ENCODE measurements around the gene SAMSN1. TPM values are rescaled to one million over a fixed set of nuclear protein-coding genes. Genes with fewer than 3 reads are reported as not detected.

Gene SAMSN1
- total RNA-seq, 1 experiment from 2014 or later: 2.8 TPM

DNA sequence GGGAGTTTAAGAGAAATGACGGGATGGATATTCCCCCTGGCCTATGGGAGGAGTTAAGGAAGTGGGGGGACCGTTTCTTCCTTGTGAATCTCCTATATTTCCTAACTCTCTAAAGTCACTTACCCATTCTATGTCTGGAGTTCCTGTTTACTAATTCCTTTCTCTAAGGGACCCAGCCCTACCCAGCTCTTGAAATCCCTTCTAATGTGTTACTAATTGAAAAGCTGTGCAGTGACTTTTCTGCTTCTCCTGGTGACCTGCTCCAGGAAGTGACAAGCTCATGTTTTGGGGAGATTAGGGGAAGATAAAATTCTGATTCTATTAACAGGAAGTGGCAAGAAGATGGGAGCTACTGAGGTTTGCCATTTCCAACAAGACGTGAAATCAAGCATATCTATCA is 4.0 kb upstream of the SAMSN1 start:
- Histone ChIP-seq H2BK20ac (ENCODE audit: low read depth, low read length, poor library complexity, severe bottlenecking) (no peak overlapping the region), H3K23ac (ENCODE audit: insufficient read length, low read depth, low read length) (no peak overlapping the region), H3K14ac (ENCODE audit: insufficient read depth, low read length) (no peak overlapping the region), H3T11ph (ENCODE audit: low read length) (no peak overlapping the region), H3K27ac (ENCODE audit: insufficient read length, low read depth, low read length) (no peak overlapping the region), H3K23me2 (ENCODE audit: insufficient read length, low read depth, low read length, poor library complexity, severe bottlenecking) (no peaks in the 10 kb centered on the region), H2BK5ac (ENCODE audit: insufficient read length, low read length) (no peak overlapping the region), H2BK12ac (ENCODE audit: insufficient read length, low read depth, low read length) (no peak overlapping the region), H3K79me1 (ENCODE audit: insufficient read depth, low read depth, low read length, poor library complexity, severe bottlenecking) (no peaks in the 10 kb centered on the region), H3K56ac (ENCODE audit: insufficient read length, low read depth, low read length) (no peak overlapping the region), H3K4me2 (ENCODE audit: insufficient read depth, insufficient read length, low read length) (no peak overlapping the region), H3K18ac (ENCODE audit: insufficient read length, low read depth, low read length) (no peak overlapping the region), H3K4ac (ENCODE audit: low read depth, low read length) (no peak overlapping the region), H2AFZ (ENCODE audit: low read length) (no peak overlapping the region), H4K20me1 (ENCODE audit: control insufficient read depth, insufficient read depth, insufficient read length) (no peaks in the 10 kb centered on the region), H3K4me1 (ENCODE audit: insufficient read depth, low read length) (no peaks in the 10 kb centered on the region), H4K91ac (ENCODE audit: insufficient read length, low read depth, low read length) (no peak overlapping the region), H2BK120ac (ENCODE audit: low read depth, low read length, poor library complexity, severe bottlenecking) (no peak overlapping the region), H2BK15ac (ENCODE audit: low read depth, low read length) (no peak overlapping the region), H4K5ac (ENCODE audit: insufficient read length, low read depth, low read length) (no peak overlapping the region), H3K27me3 (ENCODE audit: insufficient read depth, low read length) (no peaks in the 10 kb centered on the region), H4K8ac (replicated peaks; ENCODE audit: insufficient read length, low read depth, low read length) (no peak overlapping the region), H3K9ac (ENCODE audit: extremely low read depth, insufficient read length, low read length) (no peak overlapping the region), H3K79me2 (ENCODE audit: insufficient read depth, low read length) (no peaks in the 10 kb centered on the region), H3K9me3 (ENCODE audit: control insufficient read depth, low read depth, low read length) (no peaks in the 10 kb centered on the region), H2AK5ac (ENCODE audit: insufficient read length, low read length) (no peak overlapping the region)
- H3K4me1 Mint-ChIP-seq: peaks cover 7 to 10% of the 10 kb centered on the region in 2 experiments
- no peak for DNase-seq
- no peak for TF ChIP-seq CTCF (conservative IDR thresholded peaks at IDR 0.05)
- no peaks in the 10 kb centered on the region for H3K9me3 Mint-ChIP-seq
- no peak overlapping the region for H3K27ac Mint-ChIP-seq
- H3K4me3 Mint-ChIP-seq: no peak overlapping the region
- no peaks in the 10 kb centered on the region for H3K27me3 Mint-ChIP-seq (ENCODE audit: low read depth)
- no peaks in the 10 kb centered on the region; a peak in 1 of 7 replicates for H3K36me3 Mint-ChIP-seq (ENCODE audit: insufficient read depth in 1 of 3, low read depth in 3 of 3)
- no CpG with 5 or more reads among the region's 3 CpGs for WGBS (ENCODE audit: extremely low coverage, insufficient read length, low lambda C conversion rate)

Measured in H9 (cell line).